ENCODE measurements around the gene NRG3.

The NRG3 gene

GRCh38 chr10:81963606-81964005, 88.6 kb downstream of the NRG3 start (continued):
- TF ChIP-seq ZNF280C (tag by site-specific recombination; IDR thresholded peaks at IDR 0.05): no peak
- no peak for TF ChIP-seq IKZF3 (tag by site-specific recombination; IDR thresholded peaks at IDR 0.05)
- no peak for TF ChIP-seq ZNF76 (tag by site-specific recombination; IDR thresholded peaks at IDR 0.05; ENCODE audit: borderline replicate concordance, low read depth)
- no peak for TF ChIP-seq ZNF19 (tag by site-specific recombination; IDR thresholded peaks at IDR 0.05; ENCODE audit: low read depth)
- no peak for TF ChIP-seq ZNF488 (tag by site-specific recombination; IDR thresholded peaks at IDR 0.05)
- no peak for TF ChIP-seq HOXD13 (CRISPR knock-in tag; IDR thresholded peaks at IDR 0.05; ENCODE audit: borderline replicate concordance)
- TF ChIP-seq HOXA7 (CRISPR knock-in tag; IDR thresholded peaks at IDR 0.05; ENCODE audit: borderline replicate concordance): no peak
- TF ChIP-seq ZNF645 (tag by site-specific recombination; IDR thresholded peaks at IDR 0.05): no peak
- TF ChIP-seq REST (tag by site-specific recombination; IDR thresholded peaks at IDR 0.05): no peak
- no peak for TF ChIP-seq ZNF639 (tag by site-specific recombination; IDR thresholded peaks at IDR 0.05)
- TF ChIP-seq ZNF48 (tag by site-specific recombination; IDR thresholded peaks at IDR 0.05): no peak
- TF ChIP-seq SP2 (tag by site-specific recombination; IDR thresholded peaks at IDR 0.05): no peak
- TF ChIP-seq HOXC10 (CRISPR knock-in tag; IDR thresholded peaks at IDR 0.05): no peak

GRCh38 chr10:81967716-81968115, 92.7 kb downstream of the NRG3 start:
- ChIA-PET CTCF (no interaction called here), POLR2A (no interaction called here)
- Histone ChIP-seq H3K36me3 (ENCODE audit: control insufficient read depth in 2 of 2, insufficient read depth in 1 of 2, low read length in 2 of 2) (no peaks in the 10 kb centered on the region; a peak in 1 of 3 replicates), H3K4me3 (ENCODE audit: low read depth, low read length) (no peak overlapping the region), H3K4me1 (ENCODE audit: control insufficient read depth, insufficient read depth, low read length) (no peaks in the 10 kb centered on the region), H3K9me3 (ENCODE audit: control insufficient read depth, insufficient read depth, low read depth, low read length) (no peaks in the 10 kb centered on the region), H3K27ac (ENCODE audit: extremely low read depth, low read depth, low read length) (no peak overlapping the region)
- TF ChIP-seq BCL11B (tag by site-specific recombination; IDR thresholded peaks at IDR 0.05; ENCODE audit: low read depth) (no peak), ZNF529 (tag by site-specific recombination; IDR thresholded peaks at IDR 0.05; ENCODE audit: insufficient replicate concordance) (no peak), GLI2 (tag by site-specific recombination; IDR thresholded peaks at IDR 0.05; ENCODE audit: borderline replicate concordance, low read depth) (no peak), ZNF621 (tag by site-specific recombination; IDR thresholded peaks at IDR 0.05) (no peak), PBX3 (CRISPR knock-in tag; IDR thresholded peaks at IDR 0.05) (no peak), SP3 (tag by site-specific recombination; IDR thresholded peaks at IDR 0.05) (no peak), ZBTB6 (tag by site-specific recombination; IDR thresholded peaks at IDR 0.05) (no peak)

Measured in HEK293 (cell line).